GM18517 (cell line): Measurements from ENCODE around the gene SPHK2.
A peak's percentile ranks its signal among the peaks of the same experiment; 100 is the strongest.

Experiments
- ATAC-seq: cut with Tn5 transposase; IDR thresholded peaks from one replicate; pipeline ENCODE4 v1.9.1; 2021; ENCODE audit warnings: mild to moderate bottlenecking, moderate library complexity; ENCODE audit not compliant: unreplicated experiment

SPHK2 gene

GRCh38 chr19:48635966-48636858 is 16.9 kb downstream of the SPHK2 start:
- no peak for ATAC-seq

- ATAC-seq = no peak
These were observed 17.6 kb downstream of the SPHK2 start, which contains the start of gene DBP for GRCh38 chr19:48636859-48637448. DBP (minus strand) TSS chr19:48637379; CDS start chr19:48636994, 385 bp downstream.

- peak; percentile 60 for ATAC-seq
These were observed 18.2 kb downstream of the SPHK2 start for GRCh38 chr19:48637449-48637947.

GRCh38 chr19:48637948-48638830 is 18.9 kb downstream of the SPHK2 start:
- ATAC-seq = peak; percentile 22

- ATAC-seq = no peak
These were observed 19.6 kb downstream of the SPHK2 start for GRCh38 chr19:48638831-48639381.

- ATAC-seq = no peak
These were observed 20.4 kb downstream of the SPHK2 start for GRCh38 chr19:48639483-48640375.

GRCh38 chr19:48641850-48642249 is 22.5 kb downstream of the SPHK2 start:
- no peak for ATAC-seq

GRCh38 chr19:48642862-48643261 is 23.6 kb downstream of the SPHK2 start:
- no peak for ATAC-seq

GRCh38 chr19:48644355-48644754 is 25.0 kb downstream of the SPHK2 start:
- no peak for ATAC-seq

- no peak for ATAC-seq
These were observed 25.7 kb downstream of the SPHK2 start for GRCh38 chr19:48644839-48645619.

- ATAC-seq = no peak
These were observed 26.3 kb downstream of the SPHK2 start for GRCh38 chr19:48645620-48646000.

- ATAC-seq = no peak
These were observed 26.9 kb downstream of the SPHK2 start, which contains the start of gene CA11 for GRCh38 chr19:48646001-48646721. CA11 (minus strand) TSS chr19:48646187; CDS start chr19:48645632, 555 bp downstream.

- no peak for ATAC-seq
These were observed 27.5 kb downstream of the SPHK2 start for GRCh38 chr19:48646722-48647216.

GRCh38 chr19:48648134-48648533 is 28.8 kb downstream of the SPHK2 start:
- no peak for ATAC-seq

- ATAC-seq = no peak
These were observed 31.8 kb downstream of the SPHK2 start for GRCh38 chr19:48650974-48651682.

GRCh38 chr19:48651683-48652048 is 32.4 kb downstream of the SPHK2 start:
- ATAC-seq = no peak

- no peak for ATAC-seq
These were observed 35.2 kb downstream of the SPHK2 start for GRCh38 chr19:48654299-48655059.
